Activated T-cell treated with anti-CD3 and anti-CD28 coated beads, Interleukin-2, amount 50 U/mL, for 4 hours (primary cell): Measurements from ENCODE around the gene CD248. TPM values are rescaled to one million over a fixed set of nuclear protein-coding genes. Genes with fewer than 3 reads are reported as not detected.

Source experiments
- ATAC-seq, 2 donors: fragments of 200-7000 bp; cut with Tn5 transposase; one replicate each; pipeline ENCODE4 v1.10.0; 2021
- DNase-seq: peaks from one replicate; pipeline ENCODE4 v3.0.0-alpha.2; 2020
- H3K27me3 Mint-ChIP-seq: one replicate; pipeline ENCODE4 v1.8.0; 2021; ENCODE audit warnings: low read depth, mixed read lengths
- H3K36me3 Mint-ChIP-seq: one replicate; pipeline ENCODE4 v1.8.0; 2022; ENCODE audit warnings: mixed read lengths; ENCODE audit not compliant: insufficient read depth
- H3K4me1 Mint-ChIP-seq: one replicate; pipeline ENCODE4 v1.8.0; 2021; ENCODE audit warnings: low read depth, mixed read lengths
- H3K4me3 Mint-ChIP-seq: one replicate; pipeline ENCODE4 v1.8.0; 2021; ENCODE audit warnings: mild to moderate bottlenecking, moderate library complexity, mixed read lengths
- H3K9me3 Mint-ChIP-seq: one replicate; pipeline ENCODE4 v1.8.0; 2021; ENCODE audit warnings: mixed read lengths
- total RNA-seq, 3 donors: library from RNA; stranded (reverse); gene quantifications; one replicate each; pipeline ENCODE4 v1.2.1, GENCODE V29; 2021

The CD248 gene
- total RNA-seq, 3 donors from 2014 or later = 0.65 to 1.5 (median 0.82) TPM

DNA sequence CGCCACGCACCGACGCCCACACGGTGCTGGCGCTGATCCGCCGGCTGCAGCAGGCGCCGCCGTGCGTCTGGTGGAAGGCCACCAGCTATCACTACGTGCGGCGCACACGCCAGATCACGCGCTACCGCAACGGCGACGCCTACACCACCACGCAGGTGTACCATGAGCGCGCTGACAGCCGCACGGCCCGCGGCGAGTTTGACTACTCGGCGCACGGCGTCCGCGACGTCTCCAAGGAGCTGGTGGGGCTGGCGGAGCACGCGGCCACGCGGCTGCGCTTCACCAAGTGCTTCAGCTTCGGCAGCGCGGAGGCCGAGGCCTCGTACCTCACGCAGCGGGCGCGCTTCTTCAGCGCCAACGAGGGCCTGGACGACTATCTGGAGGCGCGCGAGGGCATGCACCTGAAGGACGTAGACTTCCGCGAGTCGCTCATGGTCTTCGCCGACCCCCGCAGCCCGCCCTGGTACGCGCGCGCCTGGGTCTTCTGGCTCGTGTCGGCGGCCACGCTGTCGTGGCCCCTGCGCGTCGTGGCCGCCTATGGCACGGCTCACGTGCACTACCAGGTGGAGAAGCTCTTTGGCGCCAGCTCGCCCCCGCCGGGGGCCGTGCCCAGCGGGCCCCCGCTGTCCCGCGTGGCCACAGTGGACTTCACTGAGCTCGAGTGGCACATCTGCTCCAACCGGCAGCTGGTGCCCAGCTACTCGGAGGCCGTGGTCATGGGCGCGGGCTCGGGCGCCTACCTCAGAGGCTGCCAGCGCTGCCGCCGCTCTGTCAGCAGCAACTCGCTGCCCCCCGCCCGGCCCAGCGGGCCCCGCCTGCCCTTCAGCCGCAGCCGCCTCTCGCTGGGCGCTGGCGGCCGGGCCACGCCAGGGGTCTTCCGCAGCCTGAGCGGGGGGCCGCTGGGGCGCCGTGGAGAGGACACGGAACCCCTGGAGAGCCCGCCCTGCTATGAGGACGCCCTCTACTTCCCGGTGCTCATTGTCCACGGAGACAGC is 21.9 kb downstream of the CD248 start:
- H3K9me3 Mint-ChIP-seq = no peaks in the 10 kb centered on the region
- ATAC-seq = no peak
- no peak overlapping the region for H3K4me3 Mint-ChIP-seq
- no peaks in the 10 kb centered on the region for H3K36me3 Mint-ChIP-seq
- H3K4me1 Mint-ChIP-seq = peaks cover 13% of the 10 kb centered on the region
- DNase-seq = no peak
- H3K27me3 Mint-ChIP-seq = peaks cover 20% of the 10 kb centered on the region

DNA sequence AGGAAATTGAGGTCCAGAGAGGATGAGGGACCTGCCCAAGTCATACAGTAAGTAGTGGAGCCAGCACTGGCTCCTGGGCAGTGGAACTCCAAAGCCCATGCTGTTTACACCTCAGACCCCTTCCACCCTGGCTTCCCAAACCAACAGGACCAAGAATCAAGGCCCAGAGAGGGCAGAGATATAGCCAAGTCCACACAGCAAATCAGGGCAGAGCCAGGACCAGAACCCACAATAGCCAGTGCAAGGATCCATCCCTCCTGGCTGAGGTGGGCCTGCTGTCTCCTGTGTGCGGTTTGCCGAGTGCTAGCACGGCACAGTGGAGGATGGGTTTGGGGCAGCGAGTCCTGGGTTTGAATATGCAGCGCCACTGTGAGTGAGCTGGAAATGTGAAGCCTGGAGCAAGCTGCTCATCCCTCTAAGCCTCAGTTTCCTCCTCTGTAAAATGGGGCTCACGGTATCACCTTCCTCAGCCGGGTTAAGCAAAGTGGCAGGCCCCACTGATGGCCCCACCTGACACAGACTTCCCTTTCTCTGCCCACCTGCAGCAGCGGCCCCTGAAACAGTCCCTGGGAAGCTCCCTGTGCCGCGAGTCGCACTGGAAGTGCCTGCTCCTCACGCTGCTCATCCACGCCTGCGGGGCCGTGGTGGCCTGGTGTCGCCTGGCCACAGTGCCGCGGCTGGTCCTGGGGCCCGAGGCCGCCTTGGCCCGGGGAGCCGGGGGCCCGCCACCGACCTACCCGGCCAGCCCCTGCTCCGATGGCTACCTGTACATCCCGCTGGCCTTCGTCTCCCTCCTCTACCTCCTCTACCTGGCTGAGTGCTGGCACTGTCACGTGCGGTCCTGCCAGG is 22.8 kb downstream of the CD248 start:
- Mint-ChIP-seq H3K9me3 (no peaks in the 10 kb centered on the region), H3K36me3 (no peaks in the 10 kb centered on the region), H3K4me3 (no peak overlapping the region), H3K4me1 (peaks cover 22% of the 10 kb centered on the region), H3K27me3 (peaks cover 20% of the 10 kb centered on the region)
- ATAC-seq (no peak), DNase-seq (no peak)

DNA sequence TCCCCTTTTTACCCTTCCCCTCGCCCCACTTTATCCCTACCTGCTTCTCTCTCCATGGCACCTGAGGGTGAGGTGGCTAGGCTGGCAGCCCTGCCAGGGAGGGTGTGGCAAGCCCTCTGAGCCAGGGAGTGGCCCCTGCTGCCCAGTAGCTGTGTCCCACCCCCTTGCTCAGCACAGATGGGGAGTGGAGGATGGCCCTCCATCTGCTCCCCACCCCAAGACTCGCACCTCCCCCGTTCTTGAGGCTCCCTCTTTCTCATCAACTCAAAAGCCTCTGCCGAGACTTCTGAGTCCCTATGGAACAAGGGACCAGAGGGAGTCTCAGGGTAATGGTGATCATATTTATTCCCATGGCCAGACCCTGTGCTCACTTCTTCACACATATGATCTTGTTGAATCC is 23.5 kb downstream of the CD248 start:
- DNase-seq (no peak), ATAC-seq (no peak)
- peaks cover 23% of the 10 kb centered on the region for H3K4me1 Mint-ChIP-seq
- peaks cover 20% of the 10 kb centered on the region for H3K27me3 Mint-ChIP-seq
- no peaks in the 10 kb centered on the region for H3K9me3 Mint-ChIP-seq
- no peaks in the 10 kb centered on the region for H3K36me3 Mint-ChIP-seq
- no peak overlapping the region for H3K4me3 Mint-ChIP-seq

DNA sequence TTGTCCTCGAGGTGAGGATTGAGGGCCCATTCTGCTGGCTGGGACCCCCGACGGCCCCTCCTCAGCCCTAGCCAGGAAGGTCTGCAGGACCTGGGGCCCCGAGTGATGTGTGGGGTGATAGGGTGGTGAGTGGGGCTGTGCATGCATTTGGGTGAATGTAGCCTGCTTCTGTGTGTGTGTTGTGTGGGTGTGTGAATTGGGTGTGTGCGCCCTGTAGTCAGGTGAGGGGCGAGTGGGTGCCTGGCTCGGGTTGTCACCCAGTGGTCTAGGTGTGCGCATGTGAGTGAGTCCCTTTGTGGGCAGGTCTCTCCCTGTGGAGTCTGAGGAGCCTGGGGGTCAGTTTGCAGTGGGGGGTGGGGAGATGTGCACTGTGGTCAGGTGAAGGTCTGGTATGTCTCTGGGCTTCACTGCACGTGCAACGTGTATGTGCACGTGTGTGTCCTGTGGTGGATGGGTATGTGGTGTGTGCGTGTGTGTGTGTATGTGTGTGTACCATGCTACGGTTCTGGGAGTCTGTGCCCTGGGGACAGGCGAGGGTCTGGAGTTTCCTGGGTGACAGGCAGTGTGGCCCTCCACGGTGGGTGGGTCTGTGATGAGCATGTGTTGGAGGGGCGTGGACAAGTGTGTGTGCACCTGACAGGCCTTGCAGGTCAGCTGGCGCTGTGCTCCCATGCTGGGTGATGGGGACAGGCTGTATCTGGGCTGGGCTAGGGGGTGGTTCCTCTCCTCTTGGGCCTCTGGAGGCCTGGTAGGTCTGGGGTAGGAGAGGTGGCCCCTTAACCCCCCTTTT is 24.1 kb downstream of the CD248 start:
- no peak for DNase-seq
- Mint-ChIP-seq H3K9me3 (no peaks in the 10 kb centered on the region), H3K36me3 (no peaks in the 10 kb centered on the region), H3K4me3 (peak overlapping the region; percentile 19), H3K27me3 (peaks cover 20% of the 10 kb centered on the region), H3K4me1 (peaks cover 23% of the 10 kb centered on the region)
- no peak for ATAC-seq

DNA sequence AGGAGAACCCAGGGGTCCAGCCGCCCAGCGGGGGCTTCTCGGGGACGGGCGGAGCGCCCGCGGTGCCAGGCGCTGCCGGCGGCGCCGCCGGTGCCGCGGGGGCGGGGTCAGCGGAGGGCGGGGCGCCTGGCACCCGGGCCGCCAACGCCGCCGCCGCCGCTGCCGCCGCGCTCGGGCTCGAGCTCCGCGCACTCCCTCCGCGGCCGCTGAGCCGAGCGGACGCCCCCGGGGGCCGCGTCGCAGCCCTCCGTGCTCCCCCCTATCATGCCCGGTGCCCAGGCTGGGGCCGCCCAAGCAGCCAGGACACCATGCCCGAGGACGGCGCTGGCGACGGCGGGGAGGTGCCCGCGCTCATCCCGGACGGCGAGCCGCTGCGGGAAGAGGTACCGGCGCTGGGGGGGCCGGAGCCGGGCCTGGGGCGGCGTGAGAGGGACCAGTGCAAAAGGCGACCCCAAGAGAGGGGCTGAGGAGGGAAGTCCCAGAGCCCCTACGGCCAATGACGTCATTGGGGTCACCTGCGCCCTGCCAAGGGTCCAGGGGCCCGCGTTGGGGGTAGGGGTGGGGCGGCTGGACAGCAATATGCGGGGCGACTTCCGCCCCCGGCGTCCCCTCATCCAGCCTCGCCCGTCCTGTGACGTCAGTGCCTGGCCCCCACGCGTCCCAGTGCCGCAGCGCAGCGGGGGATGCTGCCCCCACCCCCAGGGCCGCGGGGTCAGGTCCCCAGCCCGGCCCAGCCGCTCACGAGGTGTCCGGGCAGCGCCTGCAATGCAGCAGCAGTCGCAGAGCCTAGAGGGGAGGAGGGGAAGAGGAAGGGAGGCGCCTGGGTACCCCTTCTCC is 24.9 kb downstream of the CD248 start, which contains the start of gene TMEM151A:
Gene TMEM151A (plus strand): TSS at position 189 of the 837 bp plus-strand sequence. CDS start 120 bp downstream, at position 309.
- peaks cover 24% of the 10 kb centered on the region for H3K4me1 Mint-ChIP-seq
- peak within 1 kb of the TSS; percentile 94 for H3K4me3 Mint-ChIP-seq
- no peaks in the 10 kb centered on the region for H3K36me3 Mint-ChIP-seq
- peaks cover 20% of the 10 kb centered on the region for H3K27me3 Mint-ChIP-seq
- DNase-seq (no peak), ATAC-seq (no peak)
- H3K9me3 Mint-ChIP-seq = no peaks in the 10 kb centered on the region

DNA sequence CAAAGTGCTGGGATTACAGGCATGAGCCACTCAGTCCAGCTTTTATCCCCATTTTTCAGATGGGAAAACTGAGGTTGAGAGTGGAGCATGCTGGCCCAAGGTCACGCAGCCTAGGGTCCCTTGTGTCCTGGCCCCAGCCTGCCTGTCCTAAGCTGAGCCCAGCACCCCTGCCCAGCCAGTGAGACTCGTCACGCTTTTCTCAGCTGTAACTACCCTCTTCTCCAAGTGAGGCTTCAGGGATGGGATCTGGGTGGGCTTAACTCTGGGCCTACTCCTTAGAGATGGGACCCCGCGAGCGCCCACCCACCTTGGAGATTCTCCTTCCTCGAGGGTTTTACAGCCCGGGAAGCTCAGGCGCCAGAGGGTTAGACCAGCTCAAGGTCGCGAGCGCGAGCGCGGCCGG is 25.5 kb downstream of the CD248 start:
- Mint-ChIP-seq H3K4me1 (peaks cover 24% of the 10 kb centered on the region), H3K4me3 (peak overlapping the region; percentile 94), H3K36me3 (no peaks in the 10 kb centered on the region), H3K27me3 (peaks cover 20% of the 10 kb centered on the region), H3K9me3 (no peaks in the 10 kb centered on the region)
- ATAC-seq (no peak), DNase-seq (no peak)

DNA sequence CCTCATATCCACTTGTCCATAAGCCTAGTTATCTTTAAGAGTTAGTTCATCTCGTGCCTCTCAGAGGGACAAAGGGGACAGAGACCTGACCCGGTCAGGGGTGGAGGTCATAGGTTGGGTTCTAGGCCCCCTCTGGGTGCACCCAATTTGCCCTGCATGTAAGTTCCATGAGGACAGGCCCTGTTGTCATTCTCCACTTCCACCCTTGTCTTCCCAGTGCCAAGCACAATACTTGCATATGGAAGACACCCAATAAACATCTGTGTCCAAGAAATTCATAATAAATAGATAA is 26.6 kb downstream of the CD248 start:
- Mint-ChIP-seq H3K9me3 (no peaks in the 10 kb centered on the region), H3K36me3 (peaks cover 2% of the 10 kb centered on the region), H3K4me3 (peak overlapping the region; percentile 94), H3K27me3 (peaks cover 20% of the 10 kb centered on the region), H3K4me1 (peaks cover 24% of the 10 kb centered on the region)
- ATAC-seq = no peak
- no peak for DNase-seq

DNA sequence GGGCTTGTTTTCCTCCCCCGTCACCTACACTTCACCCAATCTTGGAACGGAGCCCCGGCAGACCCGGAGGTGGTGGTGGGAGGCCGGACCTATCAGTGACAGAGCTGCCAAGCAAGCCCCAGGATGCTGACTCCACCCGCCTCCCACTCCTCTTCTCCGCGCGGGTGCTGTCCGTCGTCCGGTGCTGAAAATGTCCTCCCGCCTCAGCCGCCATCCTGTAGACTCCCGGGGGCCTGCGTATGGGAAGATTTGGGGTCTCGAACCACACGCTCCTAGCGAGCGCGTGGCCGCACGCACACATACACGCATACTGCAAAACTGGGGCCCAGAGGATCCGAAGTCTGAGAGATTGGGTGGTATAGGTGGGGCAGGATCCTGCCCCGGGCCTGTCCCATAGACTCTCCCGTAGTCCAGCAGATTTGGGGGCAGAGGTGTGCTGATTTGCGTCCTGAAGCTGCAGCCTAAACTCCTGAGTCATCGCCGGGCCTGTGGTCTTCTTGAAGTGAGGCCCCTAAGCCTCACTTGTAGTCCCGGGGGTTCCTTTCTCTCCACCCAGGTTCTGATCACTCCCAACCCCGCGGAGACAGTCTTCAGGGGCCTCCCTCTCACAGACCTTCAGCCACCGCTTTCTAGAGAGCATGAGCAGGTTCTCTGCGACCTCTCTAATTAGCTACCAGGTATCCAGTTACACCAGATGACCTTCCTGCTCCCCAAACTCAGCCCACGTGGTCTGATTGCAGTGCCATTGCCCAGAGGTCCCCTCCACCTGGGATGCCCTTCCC is 27.1 kb downstream of the CD248 start:
- peaks cover 2% of the 10 kb centered on the region for H3K36me3 Mint-ChIP-seq
- peaks cover 24% of the 10 kb centered on the region for H3K4me1 Mint-ChIP-seq
- H3K27me3 Mint-ChIP-seq = peaks cover 20% of the 10 kb centered on the region
- no peaks in the 10 kb centered on the region for H3K9me3 Mint-ChIP-seq
- H3K4me3 Mint-ChIP-seq = peak overlapping the region; percentile 94
- peak; percentile 71 for DNase-seq
- ATAC-seq = peak; percentile 70 to 73

DNA sequence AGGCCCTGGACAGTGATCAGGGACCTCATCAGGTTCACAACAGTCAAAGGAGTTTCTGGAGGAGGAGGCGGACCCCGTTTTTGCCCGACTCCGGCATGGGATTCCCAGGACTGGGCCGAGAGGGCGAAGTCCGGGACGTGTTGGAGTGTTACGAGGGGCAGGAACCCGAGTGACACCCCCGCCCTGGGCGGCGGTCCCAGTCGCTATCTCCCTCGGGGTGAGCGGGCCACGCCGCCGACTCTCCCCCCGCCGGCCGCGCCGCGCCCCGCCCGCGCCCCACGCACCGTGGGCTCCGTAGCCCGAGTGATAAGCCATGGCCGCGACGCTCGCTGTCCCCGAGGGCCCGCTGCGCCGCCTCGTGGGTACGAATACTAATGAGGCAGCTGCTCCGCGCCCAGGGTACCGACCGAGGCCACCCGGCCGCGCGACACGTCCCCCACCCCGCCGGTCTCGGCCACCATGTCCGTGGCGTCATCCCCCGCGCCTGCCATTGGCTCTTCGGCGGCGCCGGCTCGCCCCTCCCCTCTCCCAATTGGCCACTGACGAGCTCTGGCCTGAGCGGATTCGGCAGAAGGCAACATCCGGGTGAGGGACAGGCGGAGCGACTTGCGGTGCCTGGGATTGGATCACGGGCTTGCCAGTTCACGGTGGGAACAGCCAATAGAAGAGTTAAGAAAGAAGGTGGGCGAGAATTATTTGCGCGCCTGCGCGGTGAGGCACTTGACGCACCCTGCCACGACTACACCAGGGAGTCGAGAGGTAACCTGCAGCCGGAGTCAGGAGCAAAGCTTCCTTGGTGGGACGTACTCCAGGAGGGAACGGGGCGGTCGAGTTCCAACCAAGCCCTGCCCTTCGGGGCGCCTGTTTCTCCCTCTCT is 27.9 kb downstream of the CD248 start, which contains the start of gene YIF1A:
Gene YIF1A (minus strand): TSS at position 473 of the 877 bp plus-strand sequence. CDS start 158 bp downstream, at position 315.
- ATAC-seq = peak; percentile 94 to 95
- H3K4me1 Mint-ChIP-seq = peaks cover 24% of the 10 kb centered on the region
- H3K4me3 Mint-ChIP-seq = peak within 1 kb of the TSS; percentile 94

DNA sequence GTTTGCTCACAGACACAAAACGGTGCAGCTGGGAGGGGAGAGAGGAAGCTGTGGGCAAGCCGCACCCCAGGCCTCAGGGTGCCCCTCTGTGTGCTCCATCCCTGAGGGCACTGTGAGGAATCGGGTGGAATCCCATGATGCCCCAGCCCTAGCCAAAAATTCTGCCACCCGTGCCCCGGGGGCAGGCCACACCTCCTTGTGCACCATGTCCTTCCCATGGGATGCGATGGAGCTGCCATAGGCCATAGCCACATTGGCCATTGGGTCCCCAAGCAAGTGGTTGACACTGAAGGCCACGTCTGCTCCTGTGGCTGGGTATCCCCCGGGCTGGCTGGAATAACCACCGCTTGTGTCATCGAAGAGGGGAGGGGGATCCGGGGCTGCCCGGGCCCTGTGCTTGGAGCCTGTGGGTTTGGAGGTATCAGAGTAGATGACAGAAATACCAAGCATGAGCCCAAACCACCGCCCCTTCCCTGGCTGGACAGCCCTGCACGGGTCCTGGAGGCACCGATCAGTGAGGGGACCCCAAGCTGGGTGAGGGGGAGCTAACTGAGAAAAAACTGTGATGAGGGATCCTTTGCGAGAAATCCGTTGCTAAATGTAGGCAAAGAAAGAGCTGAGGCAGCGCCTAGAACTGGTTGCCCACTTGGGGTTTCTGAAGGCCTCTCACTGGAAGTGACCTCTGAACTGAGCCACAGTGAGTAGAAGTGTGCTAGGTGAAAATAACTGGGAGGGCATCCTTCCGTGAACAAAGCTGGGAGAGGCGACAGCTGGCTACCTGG is 28.8 kb downstream of the CD248 start:
- H3K36me3 Mint-ChIP-seq = peaks cover 2% of the 10 kb centered on the region
- peak overlapping the region; percentile 94 for H3K4me3 Mint-ChIP-seq
- peaks cover 26% of the 10 kb centered on the region for H3K4me1 Mint-ChIP-seq
- no peak for ATAC-seq
- no peak for DNase-seq
- peaks cover 12% of the 10 kb centered on the region for H3K27me3 Mint-ChIP-seq
- no peaks in the 10 kb centered on the region for H3K9me3 Mint-ChIP-seq

More for the DNA sequence above, 27.9 kb downstream of the CD248 start, which contains the start of gene YIF1A:
- peaks cover 2% of the 10 kb centered on the region for H3K36me3 Mint-ChIP-seq
- H3K9me3 Mint-ChIP-seq = no peaks in the 10 kb centered on the region
- DNase-seq = peak; percentile 96
- H3K27me3 Mint-ChIP-seq = peaks cover 17% of the 10 kb centered on the region

DNA sequence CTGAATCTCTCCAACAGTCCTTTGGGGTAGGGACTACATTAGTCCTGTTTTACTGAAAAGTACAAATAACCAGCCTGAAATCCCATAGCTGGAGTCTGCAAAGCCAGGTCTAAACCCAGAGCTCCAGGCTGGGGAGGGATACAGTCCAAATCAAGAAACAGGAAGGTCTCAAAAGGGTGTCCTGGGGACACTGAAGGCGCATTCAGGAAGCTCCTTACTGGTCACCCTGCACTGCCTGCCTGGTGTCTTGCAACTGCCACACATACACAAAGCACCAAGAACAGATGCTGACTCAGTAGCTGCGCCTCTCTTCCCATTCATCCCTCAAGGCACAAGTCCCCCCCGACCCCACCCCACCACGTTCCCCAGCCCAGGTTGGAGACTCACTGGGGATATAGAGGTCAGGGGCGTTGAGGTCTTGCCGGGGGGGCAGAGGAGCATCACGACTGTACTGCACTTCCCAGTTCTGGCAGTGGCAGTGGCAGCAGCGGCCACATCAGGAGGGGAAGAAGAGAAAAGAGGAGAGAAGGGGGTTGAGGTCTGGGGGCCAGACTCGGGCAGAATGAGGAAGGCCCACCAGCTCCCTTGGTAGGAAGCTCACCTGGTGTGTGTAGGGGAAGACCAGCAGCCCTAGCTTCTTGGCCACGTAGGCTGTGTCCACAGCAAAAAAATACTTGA is 29.5 kb downstream of the CD248 start:
- H3K4me1 Mint-ChIP-seq = peaks cover 31% of the 10 kb centered on the region
- H3K9me3 Mint-ChIP-seq = no peaks in the 10 kb centered on the region
- peaks cover 2% of the 10 kb centered on the region for H3K36me3 Mint-ChIP-seq
- ATAC-seq (no peak), DNase-seq (no peak)
- peaks cover 5% of the 10 kb centered on the region for H3K27me3 Mint-ChIP-seq
- peak overlapping the region; percentile 94 for H3K4me3 Mint-ChIP-seq
